T-cell (primary cell): ENCODE results near the gene CYP3A7. TPM values are rescaled to one million over a fixed set of nuclear protein-coding genes. Genes with fewer than 3 reads are reported as not detected.
"Not testable (repeated sequence)": the region's sequence is repeated elsewhere in the genome, so short reads cannot be mapped to it uniquely, and the experiment has no call there.

Source experiments
- ATAC-seq, 4 experiments: fragments of 200-7000 bp in 3 of 4; fragments of 150-1000 bp in 1 of 4; cut with Tn5 transposase; replicated peaks in 1 of 4; 1 replicate in 3 of 4; 2 replicates in 1 of 4; pipeline ENCODE4 v1.10.0; 2021; ENCODE audit warnings: moderate library complexity in 3 of 4, mild to moderate bottlenecking in 2 of 4, moderate number of reproducible peaks in 1 of 4
- CTCF ChIA-PET, 2 donors: fragments of 300-600 bp; sonication (Branson Sonifier 250); formaldehyde crosslinking; loops; one replicate each; lab custom pipeline; 2022; ENCODE audit warnings: antibody characterized with exemption in 2 of 2; lab: Charles Lee
- POLR2A ChIA-PET, 2 donors: fragments of 300-600 bp; sonication (Branson Sonifier 250); formaldehyde crosslinking; loops; one replicate each; lab custom pipeline; 2022; ENCODE audit warnings: antibody characterized with exemption in 2 of 2; lab: Charles Lee
- DNase-seq, 35 experiments: peaks; one replicate each; pipeline versions ENCODE4 v3.0.0 to v3.0.0-alpha.2; 2013 to 2023
- H3K27ac ChIP-seq: one replicate; pipeline ENCODE4 v1.5.1; 2013; ENCODE audit warnings: low read length
- H3K27me3 ChIP-seq, 2 experiments: replicated peaks in 1 of 2; 1 replicate in 1 of 2; 2 replicates in 1 of 2; pipeline versions ENCODE4 v1.6.1 to v1.7.0; 2013; ENCODE audit warnings: low read length in 1 of 2, mixed read lengths in 1 of 2; ENCODE audit not compliant: control insufficient read depth in 2 of 2, insufficient read depth in 2 of 2; ENCODE audit errors: extremely low read depth in 1 of 2
- H3K36me3 ChIP-seq, 2 donors: 1 replicate in 1 of 2; 2 replicates in 1 of 2; pipeline versions ENCODE4 v1.6.1 to v1.7.0; 2013; ENCODE audit warnings: low read length in 1 of 2; ENCODE audit not compliant: control insufficient read depth in 2 of 2, insufficient read depth in 1 of 2; ENCODE audit errors: extremely low read depth in 1 of 2
- H3K4me1 ChIP-seq, 2 experiments: 1 replicate in 1 of 2; 2 replicates in 1 of 2; pipeline versions ENCODE4 v1.6.1 to v1.7.0; 2013; ENCODE audit warnings: low read length in 2 of 2, mixed read lengths in 1 of 2; ENCODE audit not compliant: insufficient read depth in 2 of 2, control insufficient read depth in 1 of 2; ENCODE audit errors: extremely low read depth in 1 of 2
- H3K4me3 ChIP-seq, 2 donors: 1 replicate in 1 of 2; 2 replicates in 1 of 2; pipeline versions ENCODE4 v1.5.1 to v1.7.0; 2013; ENCODE audit warnings: mild to moderate bottlenecking in 2 of 2, low read length in 1 of 2, moderate library complexity in 1 of 2; ENCODE audit not compliant: control insufficient read depth in 1 of 2; ENCODE audit errors: extremely low read depth in 1 of 2
- H3K9me3 ChIP-seq: 2 replicates; pipeline ENCODE4 v1.7.0; 2013
- H3K27ac Mint-ChIP-seq, 2 donors: one replicate each; pipeline ENCODE4 v1.8.0; 2020 to 2021; ENCODE audit warnings: mild to moderate bottlenecking in 2 of 2, mixed read lengths in 2 of 2
- H3K27me3 Mint-ChIP-seq, 2 donors: one replicate each; pipeline ENCODE4 v1.8.0; 2021 to 2022; ENCODE audit warnings: mixed read lengths in 2 of 2
- H3K36me3 Mint-ChIP-seq: one replicate; pipeline ENCODE4 v1.8.0; 2021; ENCODE audit warnings: mixed read lengths
- H3K4me1 Mint-ChIP-seq, 3 donors: one replicate each; pipeline ENCODE4 v1.8.0; 2020 to 2022; ENCODE audit warnings: mixed read lengths in 3 of 3, mild to moderate bottlenecking in 1 of 3
- H3K4me3 Mint-ChIP-seq, 3 donors: one replicate each; pipeline ENCODE4 v1.8.0; 2020 to 2022; ENCODE audit warnings: mild to moderate bottlenecking in 3 of 3, mixed read lengths in 3 of 3, moderate library complexity in 3 of 3
- H3K9me3 Mint-ChIP-seq, 3 donors: one replicate each; pipeline ENCODE4 v1.8.0; 2020 to 2022; ENCODE audit warnings: mixed read lengths in 3 of 3
- WGBS: methylation state at CpG from one replicate; pipeline ENCODE4 v1.1.5; 2013; ENCODE audit warnings: missing lambda C conversion rate; ENCODE audit not compliant: insufficient coverage; 5-methylcytosine and 5-hydroxymethylcytosine counted together
- total RNA-seq, 35 experiments: library from RNA in 6 of 35; stranded (reverse) in 6 of 35; fragments of 120-200 nt in 1 of 35; gene quantifications; one replicate each; pipeline versions ENCODE4 v1.2.1 to v1.2.4 and lab custom pipeline; 2013 to 2026

The CYP3A7 gene
- total RNA-seq, 5 donors from 2014 or later (not counting 1 experiment from before 2014, with no cell fraction given): not detected

DNA sequence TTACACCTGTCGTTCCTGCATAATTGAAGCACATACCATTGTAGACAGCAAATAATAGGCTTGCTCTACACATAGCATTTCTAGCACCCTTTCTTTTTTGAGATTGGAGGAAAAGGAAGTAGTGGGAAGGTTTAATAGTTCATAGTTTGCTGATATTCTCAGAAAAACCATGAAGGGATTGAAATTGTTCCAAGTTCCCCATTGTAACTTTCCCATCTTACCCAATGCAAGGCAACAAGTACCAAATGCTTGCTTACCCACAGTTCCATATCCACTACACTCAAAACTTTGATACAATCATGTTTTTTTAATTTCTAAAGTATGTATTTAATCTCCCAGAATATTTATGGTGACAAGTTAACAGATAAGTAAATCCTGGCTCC lies 69.0 kb downstream of the CYP3A7 start:
- Histone ChIP-seq H3K27ac (no peak overlapping the region), H3K27me3 (no peaks in the 10 kb centered on the region), H3K36me3 (peaks cover 0 to 2% of the 10 kb centered on the region in 2 donors), H3K9me3 (no peaks in the 10 kb centered on the region), H3K4me1 (no peaks in the 10 kb centered on the region), H3K4me3 (no peak overlapping the region)
- CTCF ChIA-PET: no interaction called here
- POLR2A ChIA-PET: no interaction called here
- DNase-seq (no peak), ATAC-seq (no peak)
- H3K27me3 Mint-ChIP-seq: no peaks in the 10 kb centered on the region
- H3K4me1 Mint-ChIP-seq: no peaks in the 10 kb centered on the region
- WGBS: no CpG with 5 or more reads among the region's 1 CpG
- no peak overlapping the region for H3K4me3 Mint-ChIP-seq
- H3K36me3 Mint-ChIP-seq: peaks cover 57% of the 10 kb centered on the region
- H3K9me3 Mint-ChIP-seq: no peaks in the 10 kb centered on the region
- H3K27ac Mint-ChIP-seq: no peak overlapping the region

DNA sequence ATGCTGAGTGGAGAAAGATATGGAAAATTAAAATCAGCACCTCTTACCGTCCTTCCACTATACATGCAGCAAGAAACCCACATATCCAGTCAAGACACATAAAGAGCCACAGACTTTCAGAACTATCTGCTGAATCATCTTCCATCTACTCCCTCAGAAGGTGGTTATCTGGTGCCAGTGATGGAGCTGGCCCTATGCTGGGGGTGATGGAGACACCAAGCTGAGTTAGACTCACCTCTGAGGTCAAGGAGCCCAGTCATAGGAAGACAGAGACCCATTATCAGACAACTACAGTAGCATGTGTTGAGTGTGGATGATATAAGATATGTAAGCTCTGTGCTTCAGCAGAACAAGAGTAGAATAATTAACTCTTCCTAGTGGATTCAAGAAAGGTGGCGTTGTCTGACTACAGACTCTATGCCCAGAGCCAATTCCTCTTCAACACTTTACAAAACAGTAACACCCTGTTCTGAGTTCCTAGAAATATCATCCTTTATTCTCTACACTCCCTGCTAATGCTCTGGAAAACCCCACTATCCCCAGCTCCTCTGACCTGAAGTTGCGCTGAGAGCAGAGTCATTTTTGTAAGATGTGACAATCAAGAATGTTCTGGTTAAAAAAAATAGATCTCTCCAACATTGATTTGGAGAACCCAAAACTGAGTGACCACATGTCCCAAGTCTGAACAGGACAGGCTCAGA lies 69.5 kb downstream of the CYP3A7 start:
- no peaks in the 10 kb centered on the region for H3K27me3 ChIP-seq
- DNase-seq: no peak
- ATAC-seq: no peak
- Mint-ChIP-seq H3K9me3 (no peaks in the 10 kb centered on the region), H3K4me3 (no peak overlapping the region), H3K4me1 (no peaks in the 10 kb centered on the region), H3K27ac (no peak overlapping the region), H3K36me3 (peaks cover 60% of the 10 kb centered on the region), H3K27me3 (no peaks in the 10 kb centered on the region)
- no peaks in the 10 kb centered on the region for H3K9me3 ChIP-seq
- H3K4me3 ChIP-seq: no peak overlapping the region
- H3K27ac ChIP-seq: no peak overlapping the region
- H3K4me1 ChIP-seq: no peaks in the 10 kb centered on the region
- CTCF ChIA-PET: no interaction called here
- POLR2A ChIA-PET: no interaction called here
- peaks cover 0 to 2% of the 10 kb centered on the region in 2 donors for H3K36me3 ChIP-seq
- WGBS: no CpG with 5 or more reads among the region's 3 CpGs

DNA sequence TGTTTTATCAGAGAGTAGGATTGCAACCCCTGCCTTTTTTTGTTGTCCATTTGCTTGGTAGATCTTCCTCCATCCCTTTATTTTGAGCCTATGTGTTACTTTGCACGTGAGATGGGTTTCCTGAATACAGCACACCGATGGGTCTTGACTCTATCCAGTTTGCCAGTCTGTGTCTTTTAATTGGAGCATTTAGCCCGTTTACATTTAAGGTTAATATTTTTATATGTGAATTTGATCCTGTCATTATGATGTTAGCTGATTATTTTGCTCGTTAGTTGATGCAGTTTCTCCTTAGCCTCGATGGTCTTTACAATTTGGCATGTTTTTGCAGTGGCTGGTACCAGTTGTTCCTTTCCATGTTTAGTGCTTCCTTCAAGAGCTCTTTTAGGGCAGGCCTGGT lies 77.1 kb downstream of the CYP3A7 start:
- H3K27ac Mint-ChIP-seq, H3K36me3 ChIP-seq, DNase-seq, ATAC-seq, CTCF ChIA-PET, H3K27ac ChIP-seq, H3K9me3 Mint-ChIP-seq, H3K4me3 Mint-ChIP-seq, H3K27me3 ChIP-seq, H3K4me3 ChIP-seq, H3K4me1 ChIP-seq, H3K9me3 ChIP-seq, H3K27me3 Mint-ChIP-seq: not testable (repeated sequence)
- Mint-ChIP-seq H3K4me1 (peaks cover 5 to 15% (median 9%) of the 10 kb centered on the region in 3 donors), H3K36me3 (peaks cover 54% of the 10 kb centered on the region)
- 100% methylated on average over 2 of the region's 5 CpGs for WGBS
- POLR2A ChIA-PET: interaction anchor here in 1 of 2 donors (0.6 kb wide), 1 partner anchor 17 kb away, joined by 6 read pairs; no protein-coding TSS in a partner anchor

Other genes starting within 250 kb of the CYP3A7 start
- gene ZNF394, start 234.9 kb downstream of the CYP3A7 start, total RNA-seq: 100 to 1,000 TPM in 3 of 5 donors, 10 to 100 TPM in 2; 88.4 to 188 (median 104) TPM
- gene ZKSCAN5, start 230.5 kb downstream of the CYP3A7 start, total RNA-seq: 1 to 10 TPM; 5.4 to 9.1 (median 8.2) TPM
- 1 to 10 TPM; 2.8 to 8.9 (median 8.5) TPM for gene FAM200A, start 183.1 kb downstream of the CYP3A7 start, total RNA-seq
- 100 to 1,000 TPM; 145 to 163 (median 157) TPM for gene ZNF655, start 176.6 kb downstream of the CYP3A7 start, total RNA-seq
- 1 to 10 TPM in 4 of 5 donors, under 1 TPM in 1; 0.85 to 2.6 (median 1.1) TPM for gene TMEM225B, start 136.9 kb downstream of the CYP3A7 start, total RNA-seq
- gene ZSCAN25, start 118.2 kb downstream of the CYP3A7 start, total RNA-seq: 10 to 100 TPM; 43.1 to 50.3 (median 49.8) TPM
- gene CYP3A5, start 55.2 kb downstream of the CYP3A7 start, total RNA-seq: under 1 TPM in 3 of 5 donors, not detected in 2; 0.22 to 0.58 (median 0.46) TPM
- under 1 TPM in 3 of 5 donors, not detected in 2; 0.16 to 0.66 (median 0.53) TPM for gene CYP3A4, start 49.0 kb upstream of the CYP3A7 start, total RNA-seq
- under 1 TPM in 2 of 5 donors, not detected in 3; 0.26 to 0.53 TPM for gene CYP3A43, start 92.8 kb upstream of the CYP3A7 start, total RNA-seq
- 1 to 10 TPM in 2 of 5 donors, under 1 TPM in 2, not detected in 1; 0.35 to 1.3 (median 1.0) TPM for gene OR2AE1, start 141.8 kb upstream of the CYP3A7 start, total RNA-seq
- 10 to 100 TPM; 35.8 to 60.9 (median 55.9) TPM for gene TRIM4, start 184.3 kb upstream of the CYP3A7 start, total RNA-seq
- gene GJC3, start 194.4 kb upstream of the CYP3A7 start, total RNA-seq: under 1 TPM in 4 of 5 donors, not detected in 1; 0.38 to 0.58 (median 0.53) TPM
- gene AZGP1, start 240.8 kb upstream of the CYP3A7 start, total RNA-seq: 1 to 10 TPM in 1 of 5 donors, under 1 TPM in 2, not detected in 2; 0.56 to 1.3 (median 0.89) TPM